ENCODE results near the gene SRRD. TPM values are rescaled to one million over a fixed set of nuclear protein-coding genes. Genes with fewer than 3 reads are reported as not detected.
"Not testable (repeated sequence)": the region's sequence is repeated elsewhere in the genome, so short reads cannot be mapped to it uniquely, and the experiment has no call there.

SRRD gene
- total RNA-seq, result 22.8 and 23.4 TPM in 2 replicates

GRCh38 chr22:26483439-26484359, at the start of gene SRRD, which contains the start of gene HPS4:
Gene SRRD, plus strand, starts transcription at chr22:26483877. Its CDS starts 14 bp downstream, at chr22:26483891.
Gene HPS4, minus strand, starts transcription at chr22:26483783. Its CDS starts 2,021 bp downstream, at chr22:26481762.
- intact Hi-C loops (cut with micrococcal nuclease), result loop anchor here (1.0 to 10.0 kb wide), 12 partner anchors 29 to 1435 kb away; partner anchors contain the start of genes GRK3, PITPNB, TFIP11 and TPST2

- intact Hi-C loops (cut with micrococcal nuclease), result no loop called here
These were observed 48.2 kb upstream of the SRRD start for GRCh38 chr22:26435327-26436093.

GRCh38 chr22:26436903-26437515, 46.7 kb upstream of the SRRD start:
- intact Hi-C loops (cut with micrococcal nuclease), result no loop called here

GRCh38 chr22:26437694-26438392, 45.8 kb upstream of the SRRD start:
- intact Hi-C loops (cut with micrococcal nuclease), result no loop called here

GRCh38 chr22:26438776-26439175, 44.9 kb upstream of the SRRD start:
- intact Hi-C loops (cut with micrococcal nuclease), result not testable (repeated sequence)

GRCh38 chr22:26439559-26439958, 44.1 kb upstream of the SRRD start:
- intact Hi-C loops (cut with micrococcal nuclease), result no loop called here

- intact Hi-C loops (cut with micrococcal nuclease), result no loop called here
These were observed 41.5 kb upstream of the SRRD start for GRCh38 chr22:26442086-26442756.

- intact Hi-C loops (cut with micrococcal nuclease), result no loop called here
These were observed 39.6 kb upstream of the SRRD start for GRCh38 chr22:26443901-26444690.

GRCh38 chr22:26444777-26445176, 38.9 kb upstream of the SRRD start:
- intact Hi-C loops (cut with micrococcal nuclease), result no loop called here

- intact Hi-C loops (cut with micrococcal nuclease), result no loop called here
These were observed 38.0 kb upstream of the SRRD start for GRCh38 chr22:26445577-26446275.

- intact Hi-C loops (cut with micrococcal nuclease), result no loop called here
These were observed 36.7 kb upstream of the SRRD start for GRCh38 chr22:26446808-26447515.

- intact Hi-C loops (cut with micrococcal nuclease), result no loop called here
These were observed 35.9 kb upstream of the SRRD start for GRCh38 chr22:26447584-26448329.

GRCh38 chr22:26448334-26448733, 35.3 kb upstream of the SRRD start:
- intact Hi-C loops (cut with micrococcal nuclease), result no loop called here

- intact Hi-C loops (cut with micrococcal nuclease), result no loop called here
These were observed 34.7 kb upstream of the SRRD start for GRCh38 chr22:26448941-26449340.

- intact Hi-C loops (cut with micrococcal nuclease), result no loop called here
These were observed 33.1 kb upstream of the SRRD start for GRCh38 chr22:26450453-26451185.

GRCh38 chr22:26452236-26453016, 31.3 kb upstream of the SRRD start:
- intact Hi-C loops (cut with micrococcal nuclease), result no loop called here

All from T-helper 1 cell treated with Interleukin-12 subunit alpha and Interleukin-12 subunit beta and Interleukin-4 antibody, amounts not matched to agents 30 ng/mL and 1 ng/mL, for 36 hours (primary cell).